GM21423 (cell line): ENCODE measurements around the gene LRP1-AS.

Experiments used
- ATAC-seq: cut with Tn5 transposase; IDR thresholded peaks from one replicate; pipeline ENCODE4 v1.9.1; 2021; ENCODE audit warnings: mild to moderate bottlenecking, moderate library complexity; ENCODE audit not compliant: unreplicated experiment

LRP1-AS gene

GRCh38 chr12:57180321-57180989 lies 33.0 kb upstream of the LRP1-AS start:
- ATAC-seq = no peak

DNA sequence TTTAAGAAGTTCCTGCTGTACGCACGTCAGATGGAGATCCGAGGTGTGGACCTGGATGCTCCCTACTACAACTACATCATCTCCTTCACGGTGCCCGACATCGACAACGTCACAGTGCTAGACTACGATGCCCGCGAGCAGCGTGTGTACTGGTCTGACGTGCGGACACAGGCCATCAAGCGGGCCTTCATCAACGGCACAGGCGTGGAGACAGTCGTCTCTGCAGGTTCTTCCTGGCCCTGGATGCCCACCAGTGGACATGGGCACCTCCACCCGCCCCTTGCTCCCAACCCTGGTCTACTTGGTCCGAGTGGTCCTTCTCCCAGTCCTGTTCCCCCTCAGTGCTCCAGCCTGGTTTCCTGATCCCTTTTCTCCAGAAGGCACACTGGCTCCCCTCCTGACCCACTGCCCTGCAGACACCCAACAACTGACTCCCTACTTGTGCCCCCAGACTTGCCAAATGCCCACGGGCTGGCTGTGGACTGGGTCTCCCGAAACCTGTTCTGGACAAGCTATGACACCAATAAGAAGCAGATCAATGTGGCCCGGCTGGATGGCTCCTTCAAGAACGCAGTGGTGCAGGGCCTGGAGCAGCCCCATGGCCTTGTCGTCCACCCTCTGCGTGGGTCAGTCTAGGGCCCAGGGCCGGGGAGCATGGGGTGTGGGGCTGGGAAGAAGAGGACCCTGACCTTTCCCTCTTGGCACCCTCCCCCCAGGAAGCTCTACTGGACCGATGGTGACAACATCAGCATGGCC lies 32.1 kb upstream of the LRP1-AS start:
- ATAC-seq = no peak

DNA sequence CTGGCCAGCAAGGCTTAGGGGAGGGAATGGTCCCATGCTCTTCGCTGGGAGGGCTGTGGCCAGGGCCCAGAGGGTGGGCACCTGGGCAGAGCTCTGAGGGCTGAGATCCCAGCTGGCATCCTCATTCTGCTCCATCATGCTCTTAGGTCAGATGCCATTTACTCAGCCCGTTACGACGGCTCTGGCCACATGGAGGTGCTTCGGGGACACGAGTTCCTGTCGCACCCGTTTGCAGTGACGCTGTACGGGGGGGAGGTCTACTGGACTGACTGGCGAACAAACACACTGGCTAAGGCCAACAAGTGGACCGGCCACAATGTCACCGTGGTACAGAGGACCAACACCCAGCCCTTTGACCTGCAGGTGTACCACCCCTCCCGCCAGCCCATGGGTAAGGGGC lies 30.8 kb upstream of the LRP1-AS start:
- ATAC-seq = no peak

DNA sequence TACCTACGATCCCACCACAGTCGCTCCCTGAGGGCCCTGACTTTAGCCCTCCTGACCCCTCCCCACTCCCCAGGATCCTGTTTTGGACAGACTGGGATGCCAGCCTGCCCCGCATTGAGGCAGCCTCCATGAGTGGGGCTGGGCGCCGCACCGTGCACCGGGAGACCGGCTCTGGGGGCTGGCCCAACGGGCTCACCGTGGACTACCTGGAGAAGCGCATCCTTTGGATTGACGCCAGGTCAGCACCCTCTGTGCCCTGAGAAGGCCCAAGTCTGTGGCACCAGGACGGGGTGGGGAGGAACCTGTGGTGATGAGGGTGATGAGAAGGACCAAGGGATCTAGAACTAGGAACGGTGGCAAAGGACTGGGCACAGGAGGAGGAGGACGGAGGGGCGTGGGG lies 29.9 kb upstream of the LRP1-AS start:
- ATAC-seq = no peak

- no peak for ATAC-seq
These were observed 29.4 kb upstream of the LRP1-AS start for GRCh38 chr12:57176846-57177245.

- no peak for ATAC-seq
These were observed 28.7 kb upstream of the LRP1-AS start for GRCh38 chr12:57176139-57176477.

DNA sequence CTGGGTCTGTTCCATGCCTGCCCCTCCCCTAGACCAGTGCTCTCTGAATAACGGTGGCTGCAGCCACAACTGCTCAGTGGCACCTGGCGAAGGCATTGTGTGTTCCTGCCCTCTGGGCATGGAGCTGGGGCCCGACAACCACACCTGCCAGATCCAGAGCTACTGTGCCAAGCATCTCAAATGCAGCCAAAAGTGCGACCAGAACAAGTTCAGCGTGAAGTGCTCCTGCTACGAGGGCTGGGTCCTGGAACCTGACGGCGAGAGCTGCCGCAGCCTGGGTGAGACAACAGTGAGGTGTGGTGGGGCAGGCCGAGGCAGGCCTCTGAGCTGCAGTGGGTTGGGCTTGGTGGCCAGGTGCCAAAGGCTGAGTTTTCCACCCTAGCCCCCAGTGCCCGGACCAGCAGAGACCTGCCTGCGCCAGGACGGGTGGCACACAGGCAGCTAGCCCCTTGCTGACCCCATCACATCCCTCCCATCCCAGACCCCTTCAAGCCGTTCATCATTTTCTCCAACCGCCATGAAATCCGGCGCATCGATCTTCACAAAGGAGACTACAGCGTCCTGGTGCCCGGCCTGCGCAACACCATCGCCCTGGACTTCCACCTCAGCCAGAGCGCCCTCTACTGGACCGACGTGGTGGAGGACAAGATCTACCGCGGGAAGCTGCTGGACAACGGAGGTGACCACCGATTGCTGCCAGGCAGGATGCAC lies 28.2 kb upstream of the LRP1-AS start:
- no peak for ATAC-seq

DNA sequence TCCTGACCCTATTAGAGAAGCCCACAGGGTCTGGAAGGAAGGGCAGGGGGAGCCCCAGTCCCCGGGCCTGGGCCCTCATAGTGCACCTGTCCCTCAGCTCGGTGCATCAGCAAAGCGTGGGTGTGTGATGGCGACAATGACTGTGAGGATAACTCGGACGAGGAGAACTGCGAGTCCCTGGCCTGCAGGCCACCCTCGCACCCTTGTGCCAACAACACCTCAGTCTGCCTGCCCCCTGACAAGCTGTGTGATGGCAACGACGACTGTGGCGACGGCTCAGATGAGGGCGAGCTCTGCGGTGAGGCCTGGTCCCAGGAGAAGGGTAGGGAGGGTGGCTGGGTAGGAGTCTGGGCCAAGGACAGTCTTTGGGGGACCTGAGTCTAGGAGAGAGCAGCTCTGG lies 26.3 kb upstream of the LRP1-AS start:
- ATAC-seq = no peak

GRCh38 chr12:57173089-57173488 lies 25.7 kb upstream of the LRP1-AS start:
- ATAC-seq = no peak

DNA sequence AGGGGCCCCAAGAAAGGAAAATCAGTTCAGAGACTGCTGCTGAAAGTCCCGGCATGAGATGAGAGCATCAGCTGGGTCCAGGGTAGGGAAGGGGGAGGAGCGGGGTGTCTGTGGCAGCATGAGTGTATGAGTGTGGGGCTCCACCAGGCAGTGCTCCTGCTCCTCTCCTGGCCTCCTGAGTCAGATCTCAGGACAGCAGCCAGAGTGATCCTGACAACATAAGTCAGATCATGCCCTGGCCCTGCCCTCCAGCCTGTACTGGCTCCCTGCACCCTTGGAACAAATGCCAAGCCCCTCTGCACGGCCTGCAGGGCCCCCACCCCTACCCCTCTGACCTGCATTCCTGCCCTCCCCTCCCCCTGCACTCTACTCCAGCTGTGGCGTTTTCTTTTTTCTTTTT lies 24.2 kb upstream of the LRP1-AS start:
- ATAC-seq = no peak

GRCh38 chr12:57170927-57171326 lies 23.5 kb upstream of the LRP1-AS start:
- no peak for ATAC-seq

GRCh38 chr12:57170408-57170807 lies 23.0 kb upstream of the LRP1-AS start:
- no peak for ATAC-seq

GRCh38 chr12:57169969-57170368 lies 22.6 kb upstream of the LRP1-AS start:
- no peak for ATAC-seq

DNA sequence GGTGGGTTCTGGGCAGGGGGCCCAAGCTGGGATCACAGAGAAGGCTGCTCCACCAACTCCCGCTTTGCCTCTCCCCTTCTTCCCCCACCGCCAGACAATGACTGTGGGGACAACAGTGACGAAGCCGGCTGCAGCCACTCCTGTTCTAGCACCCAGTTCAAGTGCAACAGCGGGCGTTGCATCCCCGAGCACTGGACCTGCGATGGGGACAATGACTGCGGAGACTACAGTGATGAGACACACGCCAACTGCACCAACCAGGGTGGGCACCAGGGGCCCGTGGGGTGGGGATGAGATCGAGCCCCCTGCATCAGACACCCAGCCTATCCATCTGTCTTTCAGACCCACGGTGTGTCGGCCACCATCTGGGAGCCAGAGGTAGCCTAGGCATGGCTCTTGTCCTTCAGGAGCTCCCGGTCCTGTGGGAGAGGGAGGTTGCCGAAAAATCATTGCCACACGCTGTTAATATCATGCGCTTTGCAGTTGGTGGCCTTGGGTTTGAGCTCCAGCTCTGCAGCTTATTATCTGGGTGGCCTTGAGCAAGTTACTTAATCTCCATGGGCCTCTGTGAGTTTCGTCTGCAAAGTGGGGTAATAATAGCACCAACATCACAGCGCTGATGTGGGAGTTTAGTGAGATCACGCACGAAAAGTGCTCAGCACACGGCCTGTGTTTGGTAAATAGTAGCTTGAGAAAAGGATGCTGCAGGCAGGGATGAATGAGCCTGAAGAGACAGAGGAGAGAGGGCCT lies 21.8 kb upstream of the LRP1-AS start:
- ATAC-seq = no peak

GRCh38 chr12:57168058-57168457 lies 20.6 kb upstream of the LRP1-AS start:
- ATAC-seq = no peak

- no peak for ATAC-seq
These were observed 19.6 kb upstream of the LRP1-AS start for GRCh38 chr12:57166971-57167371.

GRCh38 chr12:57165741-57166140 lies 18.3 kb upstream of the LRP1-AS start:
- ATAC-seq = no peak

DNA sequence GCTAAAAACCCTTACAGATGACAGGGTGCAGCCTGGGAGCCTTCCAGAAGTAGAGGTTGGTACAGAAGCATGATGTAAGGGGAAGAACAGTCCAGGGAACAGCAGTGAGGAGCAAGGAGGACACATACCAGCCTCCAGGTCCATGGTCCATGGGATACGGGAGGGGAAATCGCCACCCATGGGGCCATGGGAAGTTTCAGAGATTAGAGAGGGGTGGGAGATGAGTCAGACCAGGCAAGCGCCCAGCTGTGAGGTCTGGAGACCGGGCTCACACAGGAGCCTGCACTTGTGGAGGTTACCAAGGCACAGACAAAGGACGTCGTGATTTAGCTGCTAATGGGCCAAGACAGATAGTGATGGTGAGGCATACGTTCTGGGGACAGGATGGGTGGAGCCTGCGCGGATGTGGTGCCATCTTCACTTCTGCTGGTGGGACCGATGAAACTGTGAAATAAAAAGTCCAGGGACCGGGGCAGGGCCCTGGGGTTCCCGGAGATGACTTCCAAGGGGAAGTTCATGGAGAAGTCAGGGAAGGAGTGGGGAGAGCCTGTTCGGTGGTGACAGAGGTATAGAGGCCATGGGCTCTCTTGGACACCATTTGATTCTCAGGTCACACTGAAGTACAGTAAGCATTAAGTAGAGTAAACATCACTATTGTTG lies 17.7 kb upstream of the LRP1-AS start:
- no peak for ATAC-seq

DNA sequence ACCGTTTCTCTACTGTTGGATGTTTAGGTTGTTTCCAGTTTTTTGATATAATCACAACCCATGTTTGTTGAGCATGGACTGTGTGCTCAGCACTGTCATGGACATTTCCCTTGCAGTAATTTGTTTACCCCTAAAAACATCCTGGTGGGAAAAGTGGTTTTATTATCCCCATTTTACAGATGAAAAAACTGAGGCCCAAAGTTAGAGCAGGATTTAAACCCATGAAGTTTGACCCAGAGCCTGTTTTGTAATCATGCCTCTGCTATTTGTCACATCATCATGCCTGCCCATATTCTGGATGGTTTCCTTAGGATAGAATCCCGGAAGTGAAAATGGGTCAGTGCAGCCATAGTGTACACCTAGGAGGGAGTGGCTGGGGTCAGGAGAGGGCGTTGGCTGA lies 17.0 kb upstream of the LRP1-AS start:
- no peak for ATAC-seq

DNA sequence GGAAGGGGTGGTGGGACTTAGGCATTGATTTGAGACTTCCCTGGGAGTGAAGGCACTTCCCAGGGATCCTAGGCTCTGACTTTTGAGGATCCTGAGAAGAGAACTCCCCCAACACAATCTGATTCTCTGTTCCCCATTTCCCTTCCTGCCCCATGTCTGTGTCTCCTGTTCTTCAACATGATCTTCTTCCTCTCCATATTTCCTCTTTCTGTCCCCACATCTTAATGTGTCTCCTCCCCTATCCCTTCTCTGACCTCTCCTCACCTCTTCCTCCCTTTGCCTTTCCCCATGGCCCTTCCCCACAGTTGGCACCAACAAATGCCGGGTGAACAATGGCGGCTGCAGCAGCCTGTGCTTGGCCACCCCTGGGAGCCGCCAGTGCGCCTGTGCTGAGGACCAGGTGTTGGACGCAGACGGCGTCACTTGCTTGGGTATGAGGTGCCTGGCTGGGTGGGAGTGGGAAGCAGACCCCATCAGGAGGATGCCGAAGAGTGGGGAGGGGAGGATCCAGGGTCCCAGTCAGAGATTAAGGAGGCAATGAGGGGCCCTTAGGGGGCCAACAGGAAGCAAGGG lies 15.2 kb upstream of the LRP1-AS start:
- no peak for ATAC-seq

GRCh38 chr12:57161491-57161890 lies 14.1 kb upstream of the LRP1-AS start:
- ATAC-seq = no peak
